ENCODE data around the gene CNEP1R1. TPM values are rescaled to one million over a fixed set of nuclear protein-coding genes. Genes with fewer than 3 reads are reported as not detected.

The CNEP1R1 gene
- total and polyA plus RNA-seq, 9 of the 15 experiments (the other 6 are each of a cell fraction or from before 2014, with no cell fraction given): 7.6 to 20.1 (median 10.6) TPM

DNA sequence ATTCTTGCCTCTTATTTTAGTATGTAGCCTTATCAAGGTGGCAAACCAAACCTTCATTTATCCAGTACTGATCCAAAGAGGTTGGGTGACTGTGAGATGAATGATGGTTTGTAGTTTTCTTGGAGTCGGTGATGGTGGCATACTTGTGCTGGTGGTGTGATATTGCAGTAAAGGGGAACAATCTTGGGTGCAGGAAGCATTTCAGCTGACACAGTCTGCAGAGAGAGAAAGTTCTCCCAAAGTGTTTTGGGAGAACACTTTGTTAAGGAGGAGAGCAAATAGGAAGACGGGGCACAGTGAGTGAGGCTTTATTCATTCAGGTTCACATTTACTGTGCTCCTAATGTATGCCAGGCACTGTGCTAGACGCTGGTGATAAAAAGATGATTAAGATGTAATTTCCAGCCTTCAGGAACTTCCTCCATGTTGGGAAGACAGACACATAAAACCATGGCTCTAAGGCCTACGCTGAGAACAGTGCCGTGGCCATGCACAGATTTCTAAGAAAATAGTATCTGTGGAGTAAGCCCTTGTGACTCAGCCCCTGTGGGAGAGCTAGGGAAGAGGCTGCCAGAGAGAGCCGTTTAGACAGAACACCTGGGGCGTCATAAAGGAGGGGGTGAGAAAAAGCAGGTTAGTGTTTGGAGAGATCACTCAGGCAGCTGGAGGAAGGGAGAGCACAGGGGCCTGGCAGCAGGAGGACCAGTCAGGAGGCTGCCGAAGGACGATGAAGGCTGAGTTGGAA is 54.5 kb downstream of the CNEP1R1 start:
- FAIRE-seq (no peak), DNase-seq (ENCODE audit: extremely low read depth in 1 of 4, low spot score in 3 of 4) (no peak), ATAC-seq (no peak)
- H3K36me3 ChIP-seq (ENCODE audit: control insufficient read depth, insufficient read depth, low read length): peaks cover 56% of the 10 kb centered on the region; the same call in 2 of the 3 replicates
- WGBS (ENCODE audit: insufficient coverage, low coverage, missing lambda C conversion rate): 68% methylated on average over 9 of the region's 9 CpGs
- no peaks in the 10 kb centered on the region for H3K9me1 ChIP-seq (ENCODE audit: control insufficient read depth, insufficient read depth, low read length)
- in situ Hi-C loops (cut with MboI) (no loop called here), intact Hi-C loops (cut with micrococcal nuclease) (no loop called here)
- H4K20me1 ChIP-seq (replicated peaks; ENCODE audit: control insufficient read depth, insufficient read depth, low read length): no peaks in the 10 kb centered on the region
- H3K4me2 ChIP-seq (ENCODE audit: insufficient read depth, low read length): no peak overlapping the region
- no TSS peak for BruUV-seq (replicated peaks)
- ChIA-PET CTCF (ENCODE audit: low intra/inter-chr PET ratio) (no interaction called here), POLR2A (no interaction called here)
- no peak overlapping the region for H3K9ac ChIP-seq (ENCODE audit: insufficient read depth in 1 of 2, low read depth in 2 of 2, low read length in 2 of 2)
- H3K27me3 ChIP-seq (ENCODE audit: control insufficient read depth in 2 of 2, insufficient read depth in 2 of 2, low read length in 2 of 2): no peaks in the 10 kb centered on the region
- H3K4me3 ChIP-seq: no peak overlapping the region
- no peaks in the 10 kb centered on the region for H3K79me2 ChIP-seq (ENCODE audit: control insufficient read depth, insufficient read depth, low read length)
- H3K27ac ChIP-seq (ENCODE audit: extremely low read depth, low read depth, low read length): no peak overlapping the region
- H3K9me3 ChIP-seq (replicated peaks; ENCODE audit: control insufficient read depth, insufficient read depth, low read depth, low read length): no peaks in the 10 kb centered on the region
- no peaks in the 10 kb centered on the region for H3K4me1 ChIP-seq (replicated peaks in 1 of 2; ENCODE audit: control insufficient read depth in 2 of 2, insufficient read depth in 2 of 2, low read length in 2 of 2)
- no peak overlapping the region for H2AFZ ChIP-seq (ENCODE audit: low read depth, low read length)
- TF ChIP-seq FOXP1 (CRISPR knock-in tag; IDR thresholded peaks at IDR 0.05): no peak

DNA sequence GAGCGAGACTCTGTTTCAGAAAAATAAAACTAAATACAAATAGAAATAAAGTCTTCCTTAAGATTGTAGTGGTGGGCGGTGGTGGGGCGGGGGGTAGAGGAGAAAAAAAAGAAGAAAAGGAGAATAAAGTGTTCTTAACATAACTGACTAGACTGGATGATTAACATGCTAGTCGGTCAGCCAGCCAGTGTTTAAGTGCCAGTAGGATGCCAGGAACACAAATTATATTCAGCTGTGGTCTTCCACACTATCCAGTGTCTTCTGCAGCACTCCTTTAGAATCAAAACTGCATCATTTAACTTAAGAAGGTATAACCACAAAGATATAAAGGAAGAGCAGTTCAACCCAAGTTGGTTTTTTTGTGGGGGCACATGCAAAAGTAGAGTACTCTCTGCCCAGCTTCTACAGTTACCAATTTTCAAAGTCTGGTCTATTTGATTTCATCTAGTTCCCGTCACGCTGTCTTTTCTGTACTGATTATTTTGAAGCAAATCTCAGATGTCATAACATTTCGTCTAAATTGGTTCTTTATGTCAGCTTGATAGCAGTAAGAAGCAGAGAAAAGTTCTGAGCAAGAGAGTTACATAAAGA is 56.5 kb downstream of the CNEP1R1 start:
- Histone ChIP-seq H3K9ac (ENCODE audit: insufficient read depth in 1 of 2, low read depth in 2 of 2, low read length in 2 of 2) (no peak overlapping the region), H3K27ac (ENCODE audit: extremely low read depth, low read depth, low read length) (no peak overlapping the region), H2AFZ (ENCODE audit: low read depth, low read length) (no peak overlapping the region), H3K4me1 (replicated peaks in 1 of 2; ENCODE audit: control insufficient read depth in 2 of 2, insufficient read depth in 2 of 2, low read length in 2 of 2) (no peaks in the 10 kb centered on the region), H3K36me3 (ENCODE audit: control insufficient read depth, insufficient read depth, low read length) (peaks cover 69% of the 10 kb centered on the region; the same call in 2 of the 3 replicates), H3K9me1 (ENCODE audit: control insufficient read depth, insufficient read depth, low read length) (no peaks in the 10 kb centered on the region), H4K20me1 (replicated peaks; ENCODE audit: control insufficient read depth, insufficient read depth, low read length) (no peaks in the 10 kb centered on the region), H3K27me3 (ENCODE audit: control insufficient read depth in 2 of 2, insufficient read depth in 2 of 2, low read length in 2 of 2) (no peaks in the 10 kb centered on the region), H3K9me3 (replicated peaks; ENCODE audit: control insufficient read depth, insufficient read depth, low read depth, low read length) (no peaks in the 10 kb centered on the region), H3K4me3 (no peak overlapping the region), H3K4me2 (ENCODE audit: insufficient read depth, low read length) (no peak overlapping the region), H3K79me2 (ENCODE audit: control insufficient read depth, insufficient read depth, low read length) (no peaks in the 10 kb centered on the region)
- POLR2A ChIA-PET: interaction anchor here (0.5 kb wide), 1 partner anchor 56 kb away, joined by 3 read pairs; the partner anchor contains the start of gene CNEP1R1
- no peak for ATAC-seq
- 89% methylated on average over 7 of the region's 7 CpGs for WGBS (ENCODE audit: insufficient coverage, low coverage, missing lambda C conversion rate)
- BruUV-seq (replicated peaks): no TSS peak
- CTCF ChIA-PET (ENCODE audit: low intra/inter-chr PET ratio): interaction anchor here (0.6 kb wide), 1 partner anchor 428 kb away, joined by 3 read pairs; no protein-coding TSS in a partner anchor
- no peak for FAIRE-seq
- in situ Hi-C loops (cut with MboI): no loop called here
- intact Hi-C loops (cut with micrococcal nuclease): no loop called here
- no peak for DNase-seq (ENCODE audit: extremely low read depth in 1 of 4, low spot score in 3 of 4)
- TF ChIP-seq ZNF212 (CRISPR knock-in tag; IDR thresholded peaks at IDR 0.05) (no peak), ZNF347 (CRISPR knock-in tag; IDR thresholded peaks at IDR 0.05; ENCODE audit: low read depth) (no peak), ZNF24 (IDR thresholded peaks at IDR 0.05) (no peak), ESRRB (CRISPR knock-in tag; IDR thresholded peaks at IDR 0.05; ENCODE audit: borderline replicate concordance) (no peak), HNRNPLL (IDR thresholded peaks at IDR 0.05; ENCODE audit: low read depth, low read length, poor library complexity, severe bottlenecking) (no peak), ELF2 (CRISPR knock-in tag; IDR thresholded peaks at IDR 0.05) (no peak), HLTF (IDR thresholded peaks at IDR 0.05) (no peak), BACH1 (tag; IDR thresholded peaks at IDR 0.05) (no peak), ZNF551 (CRISPR knock-in tag; IDR thresholded peaks at IDR 0.05) (no peak), XRCC4 (IDR thresholded peaks at IDR 0.05; ENCODE audit: extremely low read depth, insufficient read depth, insufficient read length) (no peak), FOSL1 (tag; conservative IDR thresholded peaks at IDR 0.05) (no peak), CXXC5 (CRISPR knock-in tag; IDR thresholded peaks at IDR 0.05) (no peak), ZNF23 (CRISPR knock-in tag; IDR thresholded peaks at IDR 0.05) (no peak), NCOR1 (IDR thresholded peaks at IDR 0.05) (no peak)
